ENCODE measurements around the gene JUND. TPM values are rescaled to one million over a fixed set of nuclear protein-coding genes. Genes with fewer than 3 reads are reported as not detected.

Gene JUND
- total RNA-seq, 2 experiments from 2014 or later: 79.0 to 138 TPM

Small RNAs within 50 kb of the gene (microRNA-seq; reads per million reads assigned to microRNA genes)
- gene MIR3188 (ENCODE audit: borderline replicate concordance): 5.3 reads per million

Small RNAs within 50 kb of the gene (small RNA-seq; reads per million reads assigned to genes)
- gene MIR3188 (not detected), gene RPL39P38 (not detected)

Other genes with a start within 250 kb of the JUND start
- 6.0 and 7.7 TPM in 2 replicates for gene IL12RB1, start 194.7 kb downstream of the JUND start, total RNA-seq (2014; rRNA removed; shearing (Covaris generic))
- 26.0 and 41.7 TPM in 2 replicates for gene IL12RB1, start 194.7 kb downstream of the JUND start, total RNA-seq (2022)
- gene MAST3, start 183.8 kb downstream of the JUND start, total RNA-seq (2014; rRNA removed; shearing (Covaris generic)): 14.3 and 14.8 TPM in 2 replicates
- 31.0 and 31.4 TPM in 2 replicates for gene MAST3, start 183.8 kb downstream of the JUND start, total RNA-seq (2022)
- gene PIK3R2, start 128.5 kb downstream of the JUND start, total RNA-seq (2014; rRNA removed; shearing (Covaris generic)): 1.6 and 3.2 TPM in 2 replicates
- 20.5 and 30.0 TPM in 2 replicates for gene PIK3R2, start 128.5 kb downstream of the JUND start, total RNA-seq (2022)
- gene IFI30, start 107.8 kb downstream of the JUND start, total RNA-seq (2014; rRNA removed; shearing (Covaris generic)): 141 and 195 TPM in 2 replicates
- 117 and 170 TPM in 2 replicates for gene IFI30, start 107.8 kb downstream of the JUND start, total RNA-seq (2022)
- gene MPV17L2, start 88.4 kb downstream of the JUND start, total RNA-seq (2014; rRNA removed; shearing (Covaris generic)): 21.9 and 23.7 TPM in 2 replicates
- gene MPV17L2, start 88.4 kb downstream of the JUND start, total RNA-seq (2022): 18.1 and 22.6 TPM in 2 replicates
- 2.9 and 4.9 TPM in 2 replicates for gene RAB3A, start 77.6 kb downstream of the JUND start, total RNA-seq (2014; rRNA removed; shearing (Covaris generic))
- gene RAB3A, start 77.6 kb downstream of the JUND start, total RNA-seq (2022): 6.9 and 8.6 TPM in 2 replicates
- gene PDE4C, start 55.2 kb downstream of the JUND start, total RNA-seq (2014; rRNA removed; shearing (Covaris generic)): not detected in 2 replicates
- gene PDE4C, start 55.2 kb downstream of the JUND start, total RNA-seq (2022): 0.77 and 1.4 TPM in 2 replicates
- gene IQCN, start 7.2 kb downstream of the JUND start, total RNA-seq (2014; rRNA removed; shearing (Covaris generic)): 0.38 and 3.7 TPM in 2 replicates
- gene IQCN, start 7.2 kb downstream of the JUND start, total RNA-seq (2022): 1.1 and 2.6 TPM in 2 replicates
- gene LSM4, start 41.5 kb upstream of the JUND start, total RNA-seq (2014; rRNA removed; shearing (Covaris generic)): 451 and 482 TPM in 2 replicates
- gene LSM4, start 41.5 kb upstream of the JUND start, total RNA-seq (2022): 232 and 252 TPM in 2 replicates
- gene PGPEP1, start 59.0 kb upstream of the JUND start, total RNA-seq (2014; rRNA removed; shearing (Covaris generic)): 15.2 and 18.9 TPM in 2 replicates
- 44.1 and 54.5 TPM in 2 replicates for gene PGPEP1, start 59.0 kb upstream of the JUND start, total RNA-seq (2022)
- gene GDF15, start 104.5 kb upstream of the JUND start, total RNA-seq (2014; rRNA removed; shearing (Covaris generic)): 0.80 TPM in 1 of 2 replicates, not detected in the other
- not detected in 2 replicates for gene GDF15, start 104.5 kb upstream of the JUND start, total RNA-seq (2022)
- 0.49 and 0.98 TPM in 2 replicates for gene LRRC25, start 116.0 kb upstream of the JUND start, total RNA-seq (2014; rRNA removed; shearing (Covaris generic))
- gene LRRC25, start 116.0 kb upstream of the JUND start, total RNA-seq (2022): 3.2 and 4.1 TPM in 2 replicates
- gene SSBP4, start 137.8 kb upstream of the JUND start, total RNA-seq (2014; rRNA removed; shearing (Covaris generic)): 54.8 and 92.9 TPM in 2 replicates
- gene SSBP4, start 137.8 kb upstream of the JUND start, total RNA-seq (2022): 97.5 and 117 TPM in 2 replicates
- 0.72 and 1.8 TPM in 2 replicates for gene ISYNA1, start 156.5 kb upstream of the JUND start, total RNA-seq (2014; rRNA removed; shearing (Covaris generic))
- gene ISYNA1, start 156.5 kb upstream of the JUND start, total RNA-seq (2022): 8.9 and 10.9 TPM in 2 replicates
- 14.4 and 18.7 TPM in 2 replicates for gene ELL, start 240.4 kb upstream of the JUND start, total RNA-seq (2014; rRNA removed; shearing (Covaris generic))
- gene ELL, start 240.4 kb upstream of the JUND start, total RNA-seq (2022): 24.6 and 26.5 TPM in 2 replicates

Data from OCI-LY7 (cell line).